Lower lobe of right lung (tissue), 2 donors: ENCODE measurements around the gene PLCL1. TPM values are rescaled to one million over a fixed set of nuclear protein-coding genes. Genes with fewer than 3 reads are reported as not detected.

Experiments
- ATAC-seq, 2 donors: fragments of 200-7000 bp; cut with Tn5 transposase; one replicate each; pipeline ENCODE4 v1.9.1; 2020 to 2022; ENCODE audit warnings: mild to moderate bottlenecking in 2 of 2, moderate library complexity in 2 of 2
- DNase-seq: peaks from one replicate; pipeline ENCODE4 v3.0.0-alpha.2; 2020
- H3K27ac ChIP-seq: fragments of 200-600 bp; one replicate; pipeline ENCODE4 v1.8.0; 2022
- H3K27me3 ChIP-seq: fragments of 200-600 bp; one replicate; pipeline ENCODE4 v1.8.0; 2022; ENCODE audit warnings: low read depth
- H3K36me3 ChIP-seq: fragments of 200-600 bp; one replicate; pipeline ENCODE4 v1.8.0; 2022; ENCODE audit warnings: mild to moderate bottlenecking
- H3K4me1 ChIP-seq: fragments of 200-600 bp; one replicate; pipeline ENCODE4 v1.8.0; 2022
- H3K4me3 ChIP-seq: fragments of 200-600 bp; one replicate; pipeline ENCODE4 v1.8.0; 2022; ENCODE audit warnings: mild to moderate bottlenecking
- H3K9me3 ChIP-seq: fragments of 200-600 bp; one replicate; pipeline ENCODE4 v1.8.0; 2022
- intact Hi-C: fragments of 100-400 bp; cut with DNase I; formaldehyde crosslinking; loops from one replicate; pipeline ENCODE4 v1.11.0; 2022
- total RNA-seq: library from RNA; stranded (reverse); fragmentation: NEBNext Ultra II Directional; extraction: Animal tissue kit (Norgen Biotek cat#: 25700); gene quantifications from one replicate; pipeline ENCODE4 v1.2.1, GENCODE V29; 2021
- TF ChIP-seq, protein P1 (sequence below): fragments of 200-600 bp; IDR thresholded peaks from one replicate; pipeline ENCODE4 v1.8.0; 2022; ENCODE audit warnings: antibody characterized with exemption, mild to moderate bottlenecking
- donor health status: DM: no; HTN: yes; CAD: no; lungs with severe emphysema.

The PLCL1 gene
- total RNA-seq, 1 donor from 2014 or later, result 6.3 TPM

DNA sequence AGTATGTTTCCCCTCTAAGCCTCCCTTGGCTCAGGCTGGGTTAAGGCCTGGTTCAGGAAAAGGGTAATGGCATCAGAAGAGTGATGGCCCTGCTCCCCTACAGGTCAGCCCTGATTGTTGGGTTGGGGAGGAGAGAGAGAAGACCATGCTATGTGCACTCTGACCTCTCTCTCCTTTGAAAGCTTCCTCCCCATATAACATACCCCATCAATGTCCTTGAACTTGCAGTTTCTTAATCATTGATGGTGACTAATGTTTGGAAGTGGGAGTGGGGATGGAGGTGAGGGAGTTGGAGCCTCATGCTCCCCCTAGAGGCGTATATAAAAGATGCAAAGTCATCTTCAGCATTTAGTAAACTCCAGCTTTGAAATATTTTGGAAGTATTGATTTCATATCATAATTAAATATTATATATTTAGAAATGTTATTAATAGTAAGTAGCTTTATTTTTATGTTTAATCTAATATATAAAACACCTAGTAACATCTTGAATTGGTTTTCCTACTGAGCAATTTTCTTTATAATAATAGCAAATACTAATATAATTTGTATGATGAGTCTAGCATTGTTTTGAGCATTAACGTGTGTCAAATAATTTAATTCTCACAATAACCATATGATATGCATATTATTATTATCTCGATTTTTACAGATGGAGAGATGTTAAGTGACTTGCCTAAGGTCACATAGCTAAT lies 8.8 kb downstream of the PLCL1 start:
- Histone ChIP-seq H3K4me3 (no peak overlapping the region), H3K27ac (no peak overlapping the region), H3K27me3 (no peaks in the 10 kb centered on the region), H3K4me1 (no peaks in the 10 kb centered on the region), H3K9me3 (no peaks in the 10 kb centered on the region), H3K36me3 (no peaks in the 10 kb centered on the region)
- TF ChIP-seq, protein P1, sequence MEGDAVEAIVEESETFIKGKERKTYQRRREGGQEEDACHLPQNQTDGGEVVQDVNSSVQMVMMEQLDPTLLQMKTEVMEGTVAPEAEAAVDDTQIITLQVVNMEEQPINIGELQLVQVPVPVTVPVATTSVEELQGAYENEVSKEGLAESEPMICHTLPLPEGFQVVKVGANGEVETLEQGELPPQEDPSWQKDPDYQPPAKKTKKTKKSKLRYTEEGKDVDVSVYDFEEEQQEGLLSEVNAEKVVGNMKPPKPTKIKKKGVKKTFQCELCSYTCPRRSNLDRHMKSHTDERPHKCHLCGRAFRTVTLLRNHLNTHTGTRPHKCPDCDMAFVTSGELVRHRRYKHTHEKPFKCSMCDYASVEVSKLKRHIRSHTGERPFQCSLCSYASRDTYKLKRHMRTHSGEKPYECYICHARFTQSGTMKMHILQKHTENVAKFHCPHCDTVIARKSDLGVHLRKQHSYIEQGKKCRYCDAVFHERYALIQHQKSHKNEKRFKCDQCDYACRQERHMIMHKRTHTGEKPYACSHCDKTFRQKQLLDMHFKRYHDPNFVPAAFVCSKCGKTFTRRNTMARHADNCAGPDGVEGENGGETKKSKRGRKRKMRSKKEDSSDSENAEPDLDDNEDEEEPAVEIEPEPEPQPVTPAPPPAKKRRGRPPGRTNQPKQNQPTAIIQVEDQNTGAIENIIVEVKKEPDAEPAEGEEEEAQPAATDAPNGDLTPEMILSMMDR, result peak; percentile 56
- DNase-seq (no peak), ATAC-seq (peak; percentile 51 to 77)
- intact Hi-C loops, result loop anchor here (10.0 kb wide), 1 partner anchor 312 kb away; no protein-coding TSS in a partner anchor

DNA sequence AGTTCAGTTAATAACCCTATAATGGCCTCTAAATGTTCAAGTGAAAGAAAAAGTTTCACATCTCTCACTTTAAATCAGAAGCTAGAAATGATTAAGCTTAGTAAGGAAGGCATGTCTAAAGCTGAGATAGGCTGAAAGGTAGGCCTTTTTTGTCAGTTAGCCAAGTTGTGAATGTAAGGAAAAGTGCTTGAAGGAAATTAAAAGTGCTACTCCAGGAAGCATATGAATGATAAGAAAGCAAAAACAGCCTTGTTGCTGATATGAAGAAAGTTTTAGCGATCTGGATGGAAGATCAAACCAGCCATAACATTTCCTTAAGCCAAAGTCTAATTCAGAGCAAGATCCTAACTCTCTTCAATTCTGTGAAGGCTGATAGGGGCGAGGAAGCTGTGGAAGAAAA lies 10.1 kb downstream of the PLCL1 start:
- ATAC-seq, result no peak
- intact Hi-C loops, result loop anchor here (10.0 kb wide), 1 partner anchor 310 kb away; no protein-coding TSS in a partner anchor
- H3K4me1 ChIP-seq, result no peaks in the 10 kb centered on the region
- TF ChIP-seq, protein P1, result no peak
- no peaks in the 10 kb centered on the region for H3K36me3 ChIP-seq
- DNase-seq, result no peak
- no peaks in the 10 kb centered on the region for H3K9me3 ChIP-seq
- H3K4me3 ChIP-seq, result no peak overlapping the region
- H3K27ac ChIP-seq, result no peak overlapping the region
- H3K27me3 ChIP-seq, result no peaks in the 10 kb centered on the region

DNA sequence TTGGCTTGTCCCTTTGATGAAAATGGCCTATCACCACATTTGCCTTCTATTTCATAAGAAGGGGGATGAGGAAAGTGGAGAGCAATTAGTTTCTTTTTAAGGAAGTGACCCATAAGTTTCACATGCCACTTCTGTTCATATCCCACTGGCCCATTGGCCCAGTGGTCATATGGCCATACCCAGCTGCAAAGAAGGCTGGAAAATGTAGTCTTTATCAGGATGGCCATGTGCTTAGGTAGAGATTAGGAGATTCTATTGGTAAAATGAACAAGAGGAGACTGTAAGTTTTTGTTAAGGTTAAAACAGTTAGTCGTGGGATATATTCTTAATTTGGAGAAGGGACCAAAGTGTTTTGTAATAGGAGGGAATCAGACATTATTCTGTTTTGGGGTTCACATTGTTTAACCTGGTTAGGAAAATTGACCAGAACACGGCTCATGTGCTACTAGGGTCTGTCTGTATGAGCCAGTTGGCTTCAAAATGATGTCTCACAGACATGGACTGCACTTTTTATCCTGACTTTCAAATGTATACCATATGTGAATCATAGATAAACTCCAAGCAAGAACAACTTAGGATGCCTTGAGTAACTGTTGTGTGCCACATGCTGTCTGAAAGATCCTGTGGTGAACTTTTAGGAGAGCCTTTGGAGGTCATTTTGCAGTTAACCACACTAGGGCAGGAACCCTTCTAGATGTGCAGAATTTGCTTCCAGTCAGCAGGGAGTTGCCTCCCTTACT lies 17.3 kb downstream of the PLCL1 start:
- Histone ChIP-seq H3K4me1 (no peaks in the 10 kb centered on the region), H3K27ac (no peak overlapping the region), H3K27me3 (no peaks in the 10 kb centered on the region), H3K9me3 (no peaks in the 10 kb centered on the region), H3K4me3 (no peak overlapping the region), H3K36me3 (no peaks in the 10 kb centered on the region)
- DNase-seq, result no peak
- TF ChIP-seq, protein P1, result no peak
- intact Hi-C loops, result no loop called here
- ATAC-seq, result no peak

DNA sequence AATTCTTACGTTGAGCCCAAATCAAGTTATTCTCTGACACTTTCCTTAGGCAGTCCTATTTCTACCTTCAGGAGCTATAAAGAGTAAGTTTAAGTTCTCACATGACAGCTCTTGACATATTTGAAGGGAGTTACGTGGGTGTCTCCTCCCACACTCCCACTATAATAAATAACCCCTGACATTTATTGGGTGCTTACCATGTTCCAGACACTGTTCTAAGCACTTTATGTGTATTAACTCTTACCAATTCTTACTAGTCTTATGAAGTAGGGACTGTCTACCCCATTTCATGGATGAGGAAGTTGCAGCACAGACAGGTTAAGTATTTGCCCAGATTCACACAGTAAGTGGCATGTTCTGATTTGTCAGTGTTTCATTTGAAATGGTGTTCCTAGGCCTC lies 17.9 kb downstream of the PLCL1 start:
- DNase-seq (no peak), ATAC-seq (peak in 1 of 2 donors; percentile 43)
- H3K4me3 ChIP-seq, result no peak overlapping the region
- H3K27me3 ChIP-seq, result no peaks in the 10 kb centered on the region
- no peaks in the 10 kb centered on the region for H3K36me3 ChIP-seq
- H3K4me1 ChIP-seq, result no peaks in the 10 kb centered on the region
- TF ChIP-seq, protein P1, result no peak
- no peaks in the 10 kb centered on the region for H3K9me3 ChIP-seq
- intact Hi-C loops, result no loop called here
- no peak overlapping the region for H3K27ac ChIP-seq

DNA sequence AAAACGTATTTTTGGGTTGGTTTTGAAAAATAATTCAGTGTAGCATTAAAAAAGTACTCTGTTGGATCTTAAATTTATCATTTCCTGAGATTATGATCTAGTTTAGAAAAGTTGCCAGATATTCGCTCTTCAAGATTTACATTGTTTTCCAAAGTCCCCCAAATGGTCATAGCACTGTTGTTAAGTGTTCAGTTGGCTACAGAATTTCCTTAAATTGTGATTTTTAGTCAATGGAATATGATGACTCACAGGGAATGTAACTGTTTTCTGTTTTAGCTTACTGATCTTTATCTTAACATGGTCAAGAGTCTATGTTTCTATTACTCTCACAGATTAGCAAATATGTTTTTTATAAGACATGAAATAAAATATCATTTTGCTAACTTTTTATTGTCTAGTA lies 23.2 kb downstream of the PLCL1 start:
- Histone ChIP-seq H3K27me3 (no peaks in the 10 kb centered on the region), H3K36me3 (no peaks in the 10 kb centered on the region), H3K27ac (no peak overlapping the region), H3K4me3 (no peak overlapping the region), H3K4me1 (peaks cover 4% of the 10 kb centered on the region), H3K9me3 (no peaks in the 10 kb centered on the region)
- DNase-seq (no peak), ATAC-seq (no peak)
- intact Hi-C loops, result no loop called here
- TF ChIP-seq, protein P1, result no peak
